Endothelial cell (in vitro differentiated cells): ENCODE measurements around the gene OPN1MW. TPM values are rescaled to one million over a fixed set of nuclear protein-coding genes. Genes with fewer than 3 reads are reported as not detected.
"Not testable (repeated sequence)": the region's sequence is repeated elsewhere in the genome, so short reads cannot be mapped to it uniquely, and the experiment has no call there.

ENCODE experiments used
- DNase-seq: peaks from one replicate; pipeline ENCODE4 v3.0.0; 2021; ENCODE audit warnings: low spot score
- H3K27ac Mint-ChIP-seq: one replicate; pipeline ENCODE4 v1.8.0; 2021; ENCODE audit warnings: mixed read lengths, inconsistent platforms; ENCODE audit not compliant: unreplicated experiment
- H3K27me3 Mint-ChIP-seq: one replicate; pipeline ENCODE4 v1.8.0; 2021; ENCODE audit warnings: mild to moderate bottlenecking, moderate library complexity, mixed read lengths, inconsistent platforms; ENCODE audit not compliant: unreplicated experiment
- H3K36me3 Mint-ChIP-seq: one replicate; pipeline ENCODE4 v1.8.0; 2021; ENCODE audit warnings: mild to moderate bottlenecking, low read depth, mixed read lengths, inconsistent platforms; ENCODE audit not compliant: unreplicated experiment
- H3K4me1 Mint-ChIP-seq: one replicate; pipeline ENCODE4 v1.8.0; 2021; ENCODE audit warnings: mild to moderate bottlenecking, mixed read lengths, inconsistent platforms; ENCODE audit not compliant: unreplicated experiment
- H3K4me3 Mint-ChIP-seq: one replicate; pipeline ENCODE4 v1.8.0; 2021; ENCODE audit warnings: mild to moderate bottlenecking, mixed read lengths, inconsistent platforms; ENCODE audit not compliant: unreplicated experiment
- H3K9me3 Mint-ChIP-seq: one replicate; pipeline ENCODE4 v1.8.0; 2021; ENCODE audit warnings: mixed read lengths, inconsistent platforms; ENCODE audit not compliant: unreplicated experiment
- total RNA-seq: library from RNA; stranded (reverse); fragmentation: NEBNext Ultra II Directional; extraction: Animal tissue kit (Norgen Biotek cat#: 25700); gene quantifications from one replicate; pipeline ENCODE4 v1.2.1, GENCODE V29; 2021; ENCODE audit not compliant: unreplicated experiment
- TF ChIP-seq, protein P1 (sequence below): fragments of 200-600 bp; sonication (generic); IDR thresholded peaks from one replicate; pipeline ENCODE4 v1.5.0; 2021; ENCODE audit warnings: antibody characterized with exemption; ENCODE audit not compliant: unreplicated experiment

The OPN1MW gene
- total RNA-seq, 1 donor from 2014 or later = not detected

DNA sequence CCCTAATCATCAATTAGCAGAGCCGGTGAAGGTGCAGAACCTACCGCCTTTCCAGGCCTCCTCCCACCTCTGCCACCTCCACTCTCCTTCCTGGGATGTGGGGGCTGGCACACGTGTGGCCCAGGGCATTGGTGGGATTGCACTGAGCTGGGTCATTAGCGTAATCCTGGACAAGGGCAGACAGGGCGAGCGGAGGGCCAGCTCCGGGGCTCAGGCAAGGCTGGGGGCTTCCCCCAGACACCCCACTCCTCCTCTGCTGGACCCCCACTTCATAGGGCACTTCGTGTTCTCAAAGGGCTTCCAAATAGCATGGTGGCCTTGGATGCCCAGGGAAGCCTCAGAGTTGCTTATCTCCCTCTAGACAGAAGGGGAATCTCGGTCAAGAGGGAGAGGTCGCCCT is 41.7 kb upstream of the OPN1MW start:
- Mint-ChIP-seq H3K4me3 (no peak overlapping the region), H3K27ac (no peak overlapping the region), H3K9me3 (no peaks in the 10 kb centered on the region), H3K4me1 (peaks cover 6% of the 10 kb centered on the region), H3K27me3 (peaks cover 6% of the 10 kb centered on the region), H3K36me3 (no peaks in the 10 kb centered on the region)
- TF ChIP-seq, protein P1, sequence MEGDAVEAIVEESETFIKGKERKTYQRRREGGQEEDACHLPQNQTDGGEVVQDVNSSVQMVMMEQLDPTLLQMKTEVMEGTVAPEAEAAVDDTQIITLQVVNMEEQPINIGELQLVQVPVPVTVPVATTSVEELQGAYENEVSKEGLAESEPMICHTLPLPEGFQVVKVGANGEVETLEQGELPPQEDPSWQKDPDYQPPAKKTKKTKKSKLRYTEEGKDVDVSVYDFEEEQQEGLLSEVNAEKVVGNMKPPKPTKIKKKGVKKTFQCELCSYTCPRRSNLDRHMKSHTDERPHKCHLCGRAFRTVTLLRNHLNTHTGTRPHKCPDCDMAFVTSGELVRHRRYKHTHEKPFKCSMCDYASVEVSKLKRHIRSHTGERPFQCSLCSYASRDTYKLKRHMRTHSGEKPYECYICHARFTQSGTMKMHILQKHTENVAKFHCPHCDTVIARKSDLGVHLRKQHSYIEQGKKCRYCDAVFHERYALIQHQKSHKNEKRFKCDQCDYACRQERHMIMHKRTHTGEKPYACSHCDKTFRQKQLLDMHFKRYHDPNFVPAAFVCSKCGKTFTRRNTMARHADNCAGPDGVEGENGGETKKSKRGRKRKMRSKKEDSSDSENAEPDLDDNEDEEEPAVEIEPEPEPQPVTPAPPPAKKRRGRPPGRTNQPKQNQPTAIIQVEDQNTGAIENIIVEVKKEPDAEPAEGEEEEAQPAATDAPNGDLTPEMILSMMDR = no peak
- no peak for DNase-seq

DNA sequence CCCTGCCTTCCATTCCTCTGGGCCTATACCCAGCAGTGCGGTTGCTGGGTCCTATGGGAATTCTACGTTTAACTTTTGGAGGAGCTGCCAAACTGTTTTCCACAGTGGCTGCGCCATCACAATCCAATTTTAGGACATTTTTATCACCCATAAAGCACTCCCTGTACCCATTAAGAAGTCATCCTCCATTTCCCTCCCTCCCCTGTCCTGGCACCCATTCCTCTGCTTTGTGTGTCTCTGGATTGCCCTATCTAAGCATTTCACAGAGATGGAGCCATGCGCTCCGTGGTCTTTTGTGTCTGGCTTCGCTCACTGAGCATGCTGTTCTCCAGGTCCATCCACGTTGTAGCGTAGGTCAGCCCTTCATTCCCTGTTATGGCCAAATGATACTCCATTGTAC is 40.0 kb upstream of the OPN1MW start:
- DNase-seq = no peak
- H3K4me1 Mint-ChIP-seq = peaks cover 4% of the 10 kb centered on the region
- no peaks in the 10 kb centered on the region for H3K9me3 Mint-ChIP-seq
- H3K36me3 Mint-ChIP-seq = no peaks in the 10 kb centered on the region
- H3K27me3 Mint-ChIP-seq = peaks cover 6% of the 10 kb centered on the region
- no peak overlapping the region for H3K4me3 Mint-ChIP-seq
- H3K27ac Mint-ChIP-seq = no peak overlapping the region
- TF ChIP-seq, protein P1 = no peak

DNA sequence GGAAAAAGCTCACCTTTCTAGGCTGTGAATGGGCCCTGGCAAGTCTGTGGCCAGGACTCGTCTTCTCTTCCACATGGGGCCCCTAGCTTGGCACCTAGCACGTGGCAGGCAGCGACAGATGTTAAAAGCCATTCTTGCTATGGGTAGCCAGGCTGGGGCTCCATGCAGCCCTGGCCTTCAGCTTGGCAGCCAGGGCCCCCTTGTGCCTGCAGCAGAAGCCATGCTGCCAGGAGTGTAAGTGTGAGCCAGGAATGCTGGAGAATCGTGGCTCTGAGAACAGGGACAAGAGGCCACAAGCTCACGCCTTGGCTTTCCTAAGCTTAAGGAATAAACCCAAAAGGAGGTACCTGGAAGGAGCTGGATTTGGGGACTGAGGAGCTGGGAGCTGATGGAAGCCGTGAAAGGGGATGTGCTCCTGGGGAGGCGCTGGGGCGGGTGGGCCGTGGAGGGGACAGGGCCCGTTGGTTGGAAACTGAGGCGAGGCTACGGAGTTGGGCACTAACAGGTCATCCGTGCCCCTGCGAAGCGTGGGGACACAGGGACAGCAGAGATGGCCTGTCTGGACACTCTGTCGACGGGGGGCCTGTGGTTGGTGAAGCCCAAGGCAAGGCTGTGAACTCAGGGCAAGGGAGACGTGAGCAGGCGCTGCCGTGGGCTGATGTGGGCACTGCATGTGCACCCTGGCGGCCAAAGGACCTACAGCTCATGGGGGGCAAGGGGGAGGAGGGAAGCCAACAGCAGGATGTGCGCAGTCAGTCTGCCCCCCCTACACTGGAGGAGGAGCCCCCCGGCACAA is 39.2 kb upstream of the OPN1MW start:
- no peak for DNase-seq
- H3K36me3 Mint-ChIP-seq = no peaks in the 10 kb centered on the region
- H3K4me3 Mint-ChIP-seq = no peak overlapping the region
- TF ChIP-seq, protein P1 = no peak
- H3K9me3 Mint-ChIP-seq = no peaks in the 10 kb centered on the region
- no peak overlapping the region for H3K27ac Mint-ChIP-seq
- peaks cover 4% of the 10 kb centered on the region for H3K4me1 Mint-ChIP-seq
- peaks cover 6% of the 10 kb centered on the region for H3K27me3 Mint-ChIP-seq

DNA sequence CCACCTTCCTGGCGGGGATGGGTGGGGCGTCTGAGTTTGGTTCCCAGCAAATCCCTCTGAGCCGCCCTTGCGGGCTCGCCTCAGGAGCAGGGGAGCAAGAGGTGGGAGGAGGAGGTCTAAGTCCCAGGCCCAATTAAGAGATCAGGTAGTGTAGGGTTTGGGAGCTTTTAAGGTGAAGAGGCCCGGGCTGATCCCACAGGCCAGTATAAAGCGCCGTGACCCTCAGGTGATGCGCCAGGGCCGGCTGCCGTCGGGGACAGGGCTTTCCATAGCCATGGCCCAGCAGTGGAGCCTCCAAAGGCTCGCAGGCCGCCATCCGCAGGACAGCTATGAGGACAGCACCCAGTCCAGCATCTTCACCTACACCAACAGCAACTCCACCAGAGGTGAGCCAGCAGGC is 38.4 kb upstream of the OPN1MW start, which contains the start of gene OPN1LW:
TSS of gene OPN1LW (plus strand) at position 234 of the 400 bp plus-strand sequence. CDS start at position 275, 41 bp downstream.
- H3K9me3 Mint-ChIP-seq, H3K4me3 Mint-ChIP-seq, H3K4me1 Mint-ChIP-seq, H3K27me3 Mint-ChIP-seq, H3K36me3 Mint-ChIP-seq, DNase-seq, H3K27ac Mint-ChIP-seq: not testable (repeated sequence)

DNA sequence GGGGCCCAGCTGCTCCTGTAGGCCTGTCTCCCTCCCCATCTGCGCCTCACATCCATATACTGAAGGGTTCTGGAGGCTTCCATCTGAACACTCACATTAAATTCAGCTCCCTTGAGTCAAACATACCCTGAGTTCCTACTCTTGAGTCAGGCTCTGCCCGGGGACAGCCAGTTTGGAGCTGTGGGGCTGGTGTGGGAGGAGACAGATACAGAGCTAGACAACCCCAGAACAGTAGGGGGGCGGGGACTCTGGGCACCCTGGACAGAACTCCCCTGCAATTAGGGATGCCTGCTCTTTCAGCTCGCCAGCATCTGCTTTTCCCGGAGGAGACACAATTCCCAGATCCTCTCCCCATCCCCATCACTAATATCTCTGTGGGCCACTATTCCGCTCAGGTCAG is 31.4 kb upstream of the OPN1MW start:
- H3K4me1 Mint-ChIP-seq, DNase-seq, H3K36me3 Mint-ChIP-seq, H3K27ac Mint-ChIP-seq, H3K4me3 Mint-ChIP-seq, H3K9me3 Mint-ChIP-seq, H3K27me3 Mint-ChIP-seq: not testable (repeated sequence)

DNA sequence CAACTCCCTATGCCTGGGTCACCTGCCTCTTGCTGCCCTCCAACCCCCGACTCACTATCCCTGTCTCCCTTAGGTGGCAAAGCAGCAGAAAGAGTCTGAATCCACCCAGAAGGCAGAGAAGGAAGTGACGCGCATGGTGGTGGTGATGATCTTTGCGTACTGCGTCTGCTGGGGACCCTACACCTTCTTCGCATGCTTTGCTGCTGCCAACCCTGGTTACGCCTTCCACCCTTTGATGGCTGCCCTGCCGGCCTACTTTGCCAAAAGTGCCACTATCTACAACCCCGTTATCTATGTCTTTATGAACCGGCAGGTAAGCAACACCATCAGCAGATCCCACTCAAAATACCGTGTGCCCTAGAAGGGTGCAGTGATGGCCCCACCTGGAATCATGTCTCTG is 26.2 kb upstream of the OPN1MW start:
- H3K4me3 Mint-ChIP-seq, H3K9me3 Mint-ChIP-seq, DNase-seq, H3K27ac Mint-ChIP-seq, H3K4me1 Mint-ChIP-seq, H3K36me3 Mint-ChIP-seq, H3K27me3 Mint-ChIP-seq: not testable (repeated sequence)

DNA sequence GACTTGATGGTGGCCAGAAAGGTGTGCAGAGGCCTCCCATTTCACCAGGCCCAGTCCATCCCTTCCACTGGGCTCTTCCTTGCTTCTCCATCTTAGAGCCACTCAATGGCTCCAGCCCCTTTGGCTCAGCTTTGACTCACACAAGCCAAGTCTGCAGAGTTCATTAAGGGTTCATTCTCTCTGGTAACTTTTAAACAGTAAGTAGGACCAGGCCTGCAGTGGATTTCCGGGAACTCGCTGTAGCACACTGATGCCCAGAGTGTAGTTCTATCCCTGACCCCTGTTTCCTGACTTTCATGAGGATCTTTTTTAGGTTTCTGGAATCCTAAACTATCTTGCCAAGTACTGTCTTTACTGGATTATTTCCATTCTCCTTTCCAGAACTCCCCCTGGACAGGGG is 25.2 kb upstream of the OPN1MW start:
- H3K36me3 Mint-ChIP-seq, H3K27ac Mint-ChIP-seq, H3K4me3 Mint-ChIP-seq, H3K4me1 Mint-ChIP-seq, DNase-seq, H3K9me3 Mint-ChIP-seq, H3K27me3 Mint-ChIP-seq: not testable (repeated sequence)

DNA sequence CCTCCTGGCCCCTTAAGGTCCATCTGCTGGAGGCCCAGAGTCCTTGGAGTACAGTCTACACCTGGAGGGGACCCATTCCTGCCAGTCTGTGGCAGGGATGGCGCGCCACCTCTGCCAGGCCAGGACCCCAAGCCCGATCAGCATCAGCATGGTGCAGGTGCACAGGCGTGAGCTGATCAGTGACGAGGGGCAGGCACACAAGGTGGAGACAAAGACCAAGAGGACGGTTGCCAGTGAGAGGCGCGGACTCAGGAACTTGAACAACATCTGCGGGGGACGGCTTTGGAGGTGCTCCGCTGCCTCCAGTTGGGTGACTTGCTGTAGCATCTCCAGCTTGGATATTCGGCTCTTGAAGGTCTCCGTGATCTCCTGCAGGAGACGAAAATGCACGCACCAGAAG is 23.1 kb upstream of the OPN1MW start:
- H3K4me3 Mint-ChIP-seq, H3K27me3 Mint-ChIP-seq, H3K36me3 Mint-ChIP-seq, H3K27ac Mint-ChIP-seq, H3K9me3 Mint-ChIP-seq, DNase-seq, H3K4me1 Mint-ChIP-seq: not testable (repeated sequence)

DNA sequence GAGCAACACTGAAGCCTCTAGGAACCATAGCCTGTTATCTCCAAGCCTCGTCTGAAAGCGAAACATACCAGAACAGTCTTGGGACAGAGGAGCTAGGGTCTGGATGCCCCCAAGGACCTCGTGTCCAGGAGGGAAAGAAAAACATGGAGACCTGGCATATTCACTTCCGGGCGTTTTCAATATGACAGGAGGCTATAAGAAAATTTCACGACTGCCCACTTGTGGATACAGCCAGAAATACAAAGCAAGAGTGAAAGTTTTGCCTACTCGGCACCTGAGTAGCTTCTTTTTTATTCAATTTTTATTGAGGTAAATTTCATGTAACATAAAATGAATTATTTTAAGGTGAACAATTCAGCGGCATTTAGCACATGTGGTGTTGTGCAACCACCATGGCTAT is 17.5 kb upstream of the OPN1MW start:
- H3K27me3 Mint-ChIP-seq, H3K27ac Mint-ChIP-seq, H3K9me3 Mint-ChIP-seq, DNase-seq, H3K36me3 Mint-ChIP-seq, H3K4me3 Mint-ChIP-seq, H3K4me1 Mint-ChIP-seq: not testable (repeated sequence)

DNA sequence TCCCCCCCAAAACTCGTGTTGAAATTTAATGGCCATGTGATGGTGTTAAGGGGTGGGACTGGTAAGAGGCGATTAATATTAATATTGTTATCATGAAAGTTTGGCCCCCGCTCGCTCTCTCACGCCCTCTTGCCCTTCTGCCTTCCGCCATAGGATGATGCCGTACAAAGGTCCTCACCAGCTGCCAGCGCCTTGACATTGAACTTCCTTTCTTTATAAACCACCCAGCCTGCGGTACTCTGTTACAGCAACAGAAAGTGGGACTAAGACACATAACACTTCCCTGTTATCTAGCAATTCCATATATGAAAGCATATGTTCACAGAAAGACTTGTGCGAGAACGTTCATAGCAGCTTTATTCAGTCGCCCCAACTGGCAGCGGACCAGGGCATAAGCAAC is 14.0 kb upstream of the OPN1MW start:
- not testable (repeated sequence) for DNase-seq, H3K36me3 Mint-ChIP-seq, H3K9me3 Mint-ChIP-seq, H3K4me1 Mint-ChIP-seq, H3K4me3 Mint-ChIP-seq, H3K27me3 Mint-ChIP-seq, H3K27ac Mint-ChIP-seq
